GM23248 (cell line): ENCODE measurements around the gene COL9A3. TPM values are rescaled to one million over a fixed set of nuclear protein-coding genes. Genes with fewer than 3 reads are reported as not detected.

Source experiments
- DNase-seq: peaks from one replicate; pipeline ENCODE4 v3.0.0-alpha.2; 2015
- H2AFZ ChIP-seq: fragments of 200-600 bp; sonication (generic); 2 replicates; pipeline ENCODE4 v1.6.1; 2016; ENCODE audit warnings: antibody characterized with exemption
- H3F3A ChIP-seq: fragments of 200-600 bp; sonication (generic); 2 replicates; pipeline ENCODE4 v1.6.1; 2016; ENCODE audit warnings: mild to moderate bottlenecking, antibody characterized with exemption, mixed run types; ENCODE audit not compliant: insufficient read depth
- H3K27ac ChIP-seq: fragments of 200-600 bp; sonication (generic); 2 replicates; pipeline ENCODE4 v1.5.1; 2016; ENCODE audit warnings: mild to moderate bottlenecking
- H3K27me3 ChIP-seq: fragments of 200-600 bp; sonication (generic); replicated peaks from 2 replicates; pipeline ENCODE4 v1.6.1; 2016; ENCODE audit warnings: mild to moderate bottlenecking; ENCODE audit not compliant: insufficient read depth
- H3K36me3 ChIP-seq: fragments of 200-600 bp; sonication (generic); 2 replicates; pipeline ENCODE4 v1.6.1; 2016; ENCODE audit warnings: low read depth, mild to moderate bottlenecking
- H3K4me1 ChIP-seq: fragments of 200-600 bp; sonication (generic); 2 replicates; pipeline ENCODE4 v1.6.1; 2016; ENCODE audit warnings: mild to moderate bottlenecking; ENCODE audit not compliant: insufficient read depth
- H3K4me2 ChIP-seq: fragments of 200-600 bp; sonication (generic); one replicate; pipeline ENCODE4 v1.6.1; 2016; ENCODE audit warnings: mild to moderate bottlenecking; ENCODE audit not compliant: unreplicated experiment
- H3K4me3 ChIP-seq: fragments of 200-600 bp; sonication (generic); 2 replicates; pipeline ENCODE4 v1.5.1; 2016; ENCODE audit warnings: mild to moderate bottlenecking
- H3K79me2 ChIP-seq: fragments of 200-600 bp; sonication (generic); 2 replicates; pipeline ENCODE4 v1.6.1; 2016; ENCODE audit warnings: mild to moderate bottlenecking; ENCODE audit not compliant: insufficient read depth
- H3K9ac ChIP-seq: fragments of 200-600 bp; sonication (generic); 2 replicates; pipeline ENCODE4 v1.6.1; 2016; ENCODE audit warnings: mild to moderate bottlenecking
- H3K9me2 ChIP-seq: fragments of 200-600 bp; sonication (generic); 2 replicates; pipeline ENCODE4 v1.6.1; 2016; ENCODE audit warnings: mixed run types, mild to moderate bottlenecking, moderate library complexity; ENCODE audit not compliant: insufficient read depth
- H3K9me3 ChIP-seq: fragments of 200-600 bp; sonication (generic); one replicate; pipeline ENCODE4 v1.6.1; 2017; ENCODE audit warnings: low read depth
- H4K20me1 ChIP-seq: fragments of 200-600 bp; sonication (generic); 2 replicates; pipeline ENCODE4 v1.6.0; 2016; ENCODE audit not compliant: insufficient read depth
- EZH2 ChIP-seq: fragments of 200-600 bp; sonication (generic); IDR thresholded peaks from 2 replicates; pipeline ENCODE4 v1.6.1; 2018; ENCODE audit warnings: antibody characterized with exemption, mild to moderate bottlenecking; ENCODE audit not compliant: insufficient read depth, poor library complexity, severe bottlenecking
- EZH2phosphoT487 ChIP-seq: fragments of 200-600 bp; sonication (generic); IDR thresholded peaks from 2 replicates; pipeline ENCODE4 v1.6.1; 2018; ENCODE audit warnings: antibody characterized with exemption, moderate library complexity, mild to moderate bottlenecking, low read depth; ENCODE audit not compliant: insufficient read depth
- WGBS, 2 experiments: methylation state at CpG; one replicate each; pipeline ENCODE4 v1.1.6; 2015 to 2017; ENCODE audit warnings: low lambda C conversion rate in 2 of 2, low coverage in 1 of 2; ENCODE audit errors: missing lambda C conversion rate in 2 of 2; 5-methylcytosine and 5-hydroxymethylcytosine counted together
- in situ Hi-C: fragments of 300-500 bp; cut with MboI; formaldehyde crosslinking; loops from 2 replicates; pipeline ENCODE4 v1.15.0; 2020
- polyA plus RNA-seq: library from polyadenylated mRNA; unstranded; fragments of >200 nt; fragmentation: Nextera tagmentation; extraction: Ambion mirVana; gene quantifications from 2 replicates; pipeline ENCODE4 v1.2.1, GENCODE V29; 2016
- total RNA-seq: library from RNA; depleted of rRNA; stranded (reverse); fragments of >200 nt; shearing (Covaris generic); gene quantifications from 2 replicates; pipeline ENCODE4 v1.2.3, GENCODE V29; 2014

Gene COL9A3
- total and polyA plus RNA-seq, 2 experiments from 2014 or later: 0.25 TPM; not detected in 1

- 0 out of 2 replicates have a peak, but pooled peaks cover 12% of the 10 kb centered on the region for H3K36me3 ChIP-seq
- peaks cover 9% of the 10 kb centered on the region for H3K79me2 ChIP-seq
- peaks cover 31% of the 10 kb centered on the region for H3F3A ChIP-seq
- no peaks in the 10 kb centered on the region for H3K9me3 ChIP-seq
- TF ChIP-seq EZH2phosphoT487 (no peak), EZH2 (no peak)
- no peak overlapping the region for H3K9ac ChIP-seq
- peaks cover 4% of the 10 kb centered on the region; the same call in 1 of the 2 replicates for H4K20me1 ChIP-seq
- no peak overlapping the region for H2AFZ ChIP-seq
- no peak for DNase-seq
- H3K27me3 ChIP-seq: no peaks in the 10 kb centered on the region
- 84 to 93% methylated on average over 10 of the region's 10 CpGs for WGBS, 2 experiments
- H3K4me3 ChIP-seq: no peak overlapping the region
- no peaks in the 10 kb centered on the region for H3K4me1 ChIP-seq
- H3K27ac ChIP-seq: no peak overlapping the region
- in situ Hi-C loops: loop anchor here (25.0 kb wide), 1 partner anchor 288 kb away; no protein-coding TSS in a partner anchor
- H3K4me2 ChIP-seq: no peak overlapping the region
- no peaks in the 10 kb centered on the region for H3K9me2 ChIP-seq
Measured at GRCh38 chr20:62799873-62800272, 17.0 kb upstream of the COL9A3 start.

DNA sequence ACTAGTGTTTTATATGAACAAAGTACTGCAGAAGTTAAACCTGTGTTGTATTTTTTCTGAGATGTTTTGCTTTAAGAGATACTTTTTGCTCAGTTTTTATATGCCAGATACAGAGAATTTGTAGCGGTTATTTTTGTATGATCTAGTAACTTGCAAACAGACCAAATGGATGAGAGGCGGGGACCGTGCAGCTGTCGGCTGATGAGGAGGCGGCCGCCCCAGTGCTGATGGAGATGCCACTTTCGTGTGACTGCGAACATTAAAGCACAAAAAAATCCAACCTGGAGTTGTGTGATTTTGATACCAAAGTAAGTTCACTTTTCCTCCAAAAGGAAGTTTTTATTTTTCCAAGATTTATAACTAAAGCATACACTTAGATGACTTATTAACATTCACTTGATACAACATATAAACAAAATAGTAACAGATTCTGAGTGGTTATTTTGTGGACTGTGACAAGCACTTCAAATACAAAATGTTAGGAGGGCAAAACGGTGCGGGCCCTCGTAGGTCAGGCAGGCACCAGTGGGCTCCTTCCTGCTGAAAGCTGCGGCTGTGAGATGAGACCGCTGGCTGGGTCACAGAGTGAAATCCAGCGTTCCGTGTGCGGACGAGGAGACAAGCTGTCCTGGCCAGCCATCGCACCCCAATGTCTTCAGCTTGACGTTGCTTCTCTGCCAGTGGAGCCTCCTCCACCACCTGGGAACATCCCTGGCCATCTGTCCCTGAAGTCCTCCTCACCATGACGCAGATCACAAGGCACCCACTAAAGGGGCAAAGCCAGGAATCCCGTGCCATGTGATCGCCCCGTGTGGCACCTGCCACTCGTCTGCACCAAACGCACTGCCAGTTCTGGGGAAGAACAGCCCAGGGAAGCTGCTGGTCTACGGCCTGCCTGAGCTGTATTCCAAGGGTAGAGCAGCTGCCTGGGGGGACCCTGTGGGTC is 16.3 kb upstream of the COL9A3 start:
- in situ Hi-C loops: no loop called here
- Histone ChIP-seq H3K9me3 (no peaks in the 10 kb centered on the region), H3K9ac (no peak overlapping the region), H3K36me3 (0 out of 2 replicates have a peak, but pooled peaks cover 12% of the 10 kb centered on the region), H4K20me1 (peaks cover 4% of the 10 kb centered on the region; the same call in 1 of the 2 replicates), H3K9me2 (no peaks in the 10 kb centered on the region), H3K27me3 (no peaks in the 10 kb centered on the region), H3K4me3 (no peak overlapping the region), H3K27ac (no peak overlapping the region), H3K4me1 (no peaks in the 10 kb centered on the region), H3F3A (peaks cover 31% of the 10 kb centered on the region), H3K79me2 (peaks cover 12% of the 10 kb centered on the region), H2AFZ (no peak overlapping the region), H3K4me2 (no peak overlapping the region)
- no peak for DNase-seq
- no peak for TF ChIP-seq EZH2phosphoT487
- no peak for TF ChIP-seq EZH2
- 90 to 93% methylated on average over 26 of the region's 26 CpGs for WGBS, 2 experiments

DNA sequence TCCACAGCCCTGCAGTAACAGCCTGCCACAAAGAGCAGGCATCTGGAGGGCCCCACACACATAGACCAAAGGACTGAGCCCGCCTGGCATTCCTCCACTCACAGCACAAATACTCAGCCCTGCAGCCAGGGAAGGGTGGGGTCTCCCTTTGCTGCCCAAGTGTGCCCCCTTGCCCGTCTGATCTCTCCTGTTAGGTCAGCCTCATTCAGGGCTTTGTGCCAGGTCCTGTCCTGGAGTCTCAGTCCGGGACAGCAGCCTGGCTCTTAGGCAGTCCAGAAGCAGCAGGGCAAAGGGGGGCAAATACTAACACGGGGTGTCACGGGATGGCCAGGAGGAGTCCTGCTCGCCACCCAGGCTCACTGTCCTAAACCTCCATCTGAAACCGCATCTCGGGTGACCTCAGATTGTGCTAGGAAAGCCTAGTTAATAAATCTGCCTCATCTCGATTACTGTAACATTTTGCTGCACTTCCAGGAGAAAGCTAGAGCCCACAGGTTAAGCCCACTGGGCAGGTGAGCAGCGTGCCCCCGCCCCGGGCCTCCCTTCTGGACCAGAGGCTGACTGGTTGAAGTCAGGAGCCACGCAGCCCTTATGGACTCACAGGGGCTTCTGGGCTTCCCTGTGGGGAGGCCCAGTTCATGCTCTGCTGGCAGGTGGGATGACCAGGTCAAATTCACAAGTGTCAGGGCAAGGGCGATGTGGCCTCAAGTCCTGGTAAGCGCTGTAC is 15.4 kb upstream of the COL9A3 start:
- Histone ChIP-seq H3K9ac (no peak overlapping the region), H3K27me3 (no peaks in the 10 kb centered on the region), H3K36me3 (0 out of 2 replicates have a peak, but pooled peaks cover 12% of the 10 kb centered on the region), H3K4me2 (no peak overlapping the region), H3K4me1 (peaks cover 7% of the 10 kb centered on the region; the same call in 1 of the 2 replicates), H3K9me2 (no peaks in the 10 kb centered on the region), H3K79me2 (peaks cover 20% of the 10 kb centered on the region), H3K27ac (no peak overlapping the region), H3K9me3 (no peaks in the 10 kb centered on the region), H3F3A (peaks cover 26% of the 10 kb centered on the region; the same call in 1 of the 2 replicates), H2AFZ (no peak overlapping the region), H3K4me3 (no peak overlapping the region), H4K20me1 (peaks cover 4% of the 10 kb centered on the region; the same call in 1 of the 2 replicates)
- DNase-seq: no peak
- TF ChIP-seq EZH2phosphoT487: no peak
- TF ChIP-seq EZH2: no peak
- in situ Hi-C loops: no loop called here
- WGBS, 2 experiments: 80 to 83% methylated on average over 15 of the region's 15 CpGs

- Histone ChIP-seq H3K27ac (no peak overlapping the region), H3K79me2 (peaks cover 24% of the 10 kb centered on the region), H3K27me3 (no peaks in the 10 kb centered on the region), H3F3A (peaks cover 26% of the 10 kb centered on the region; the same call in 1 of the 2 replicates), H3K4me1 (peaks cover 14% of the 10 kb centered on the region), H3K9me3 (no peaks in the 10 kb centered on the region), H3K4me2 (no peak overlapping the region), H3K9ac (no peak overlapping the region), H3K36me3 (0 out of 2 replicates have a peak, but pooled peaks cover 12% of the 10 kb centered on the region), H3K4me3 (no peak overlapping the region), H3K9me2 (no peaks in the 10 kb centered on the region), H2AFZ (no peak overlapping the region), H4K20me1 (peaks cover 4% of the 10 kb centered on the region; the same call in 1 of the 2 replicates)
- in situ Hi-C loops: no loop called here
- DNase-seq: no peak
- WGBS, 2 experiments: 62 to 70% methylated on average over 16 to 22 of the region's 22 CpGs
- TF ChIP-seq EZH2phosphoT487 (no peak), EZH2 (no peak)
Measured at GRCh38 chr20:62802026-62802712, 14.7 kb upstream of the COL9A3 start.
